Measurements from ENCODE around the gene CFAP99.

CFAP99 gene

DNA sequence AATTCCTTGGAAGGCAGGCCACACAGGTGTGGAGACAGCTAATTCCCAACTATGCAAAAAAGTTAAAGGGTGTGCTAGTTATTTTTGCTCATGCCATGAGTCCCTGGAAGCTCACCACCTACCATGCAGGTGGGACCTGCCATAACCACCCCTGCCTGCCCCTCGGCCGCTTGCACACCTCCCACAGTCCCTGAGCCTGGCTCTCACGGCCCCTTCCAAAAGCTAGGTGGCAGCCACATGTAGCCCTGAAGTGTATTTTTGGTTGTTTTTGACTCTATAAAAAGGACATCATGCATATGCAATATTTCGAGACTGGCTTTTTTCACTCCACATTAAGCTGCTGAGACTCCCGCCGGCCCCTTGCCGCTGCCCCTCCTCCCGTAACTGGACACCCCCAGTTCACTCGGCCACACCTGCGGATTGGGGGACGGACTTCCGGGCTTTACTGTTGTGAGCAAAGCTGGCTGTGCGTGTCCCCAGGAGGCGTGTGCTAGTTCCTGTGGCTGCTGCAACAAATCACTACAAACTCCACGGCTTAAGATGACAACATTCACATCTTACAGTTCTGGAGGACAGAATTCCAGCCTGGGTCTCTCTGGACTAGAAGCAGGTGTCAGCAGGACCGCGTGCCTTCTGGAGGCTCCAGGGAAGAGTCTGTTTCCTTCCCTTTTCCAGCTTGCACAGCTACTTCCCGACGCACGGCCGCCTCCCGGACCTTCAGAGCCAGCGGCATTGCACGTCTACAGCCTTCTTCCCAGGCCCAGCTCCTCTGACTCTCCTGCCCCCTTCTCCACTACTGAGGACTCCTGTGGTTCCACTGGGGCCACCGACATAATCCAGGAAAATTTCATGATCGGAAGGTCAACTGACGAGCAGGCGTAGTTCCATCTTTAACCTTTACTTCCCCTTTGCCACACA, 25.1 kb upstream of the CFAP99 start:
- DNase-seq: peak in 1 of 2 donors; percentile 27

DNA sequence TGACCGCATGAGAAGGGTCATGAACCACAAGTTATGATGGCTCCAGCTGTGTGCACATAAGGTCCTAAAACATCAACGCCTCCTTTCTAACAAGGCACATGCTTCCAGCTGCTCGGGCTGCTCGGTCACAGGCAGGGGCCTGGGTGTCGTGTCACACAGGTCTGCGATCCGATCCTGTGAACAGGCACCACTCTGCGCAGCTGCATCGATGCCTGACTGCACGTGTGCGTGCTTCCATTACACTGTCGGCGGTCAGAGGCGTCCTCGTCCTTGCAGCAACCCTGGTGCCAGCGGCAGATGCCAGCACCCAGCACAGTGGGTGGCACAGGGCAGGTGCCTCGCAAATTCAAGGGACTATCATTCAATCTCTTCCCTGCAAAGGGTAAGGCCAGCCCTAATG, 24.2 kb upstream of the CFAP99 start:
- DNase-seq: no peak

DNA sequence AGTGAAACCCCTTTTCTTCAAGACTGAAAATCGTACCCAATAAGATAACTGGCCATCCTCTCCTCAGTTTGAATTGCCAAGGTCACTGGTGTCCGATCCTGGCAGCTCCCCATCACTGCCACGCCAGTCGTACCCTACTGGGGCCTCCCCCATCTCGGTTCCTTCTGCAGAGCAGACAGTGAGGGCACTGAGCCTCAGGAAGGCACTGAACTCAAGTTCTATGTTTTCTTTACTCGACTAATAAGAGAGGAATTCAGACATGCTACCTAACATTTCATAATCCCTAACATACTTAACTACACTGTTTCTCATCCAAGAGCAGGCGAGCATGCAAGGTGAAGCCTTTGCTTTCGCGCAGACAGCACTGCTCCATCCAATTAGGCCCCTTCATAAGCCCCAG, 23.7 kb upstream of the CFAP99 start:
- DNase-seq: no peak

DNA sequence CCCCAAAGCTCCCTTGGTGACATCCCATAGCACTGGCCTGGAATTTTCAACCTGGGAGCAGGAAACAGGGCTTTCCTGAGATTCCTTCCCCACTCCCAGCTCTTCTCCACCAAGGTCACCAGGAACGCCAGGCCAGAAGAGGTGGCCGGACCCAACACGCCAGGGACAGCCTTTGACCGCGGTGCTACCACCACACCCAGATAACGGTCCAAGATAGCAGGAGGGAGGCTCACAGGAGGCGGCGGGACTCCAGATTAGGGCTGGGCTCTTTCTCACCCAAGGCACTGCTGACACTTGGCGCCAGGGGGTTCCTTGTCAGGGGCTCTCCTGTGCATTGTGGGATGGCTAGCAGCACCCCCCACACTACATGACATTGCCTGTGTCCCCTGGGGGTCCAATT, 23.2 kb upstream of the CFAP99 start:
- DNase-seq: no peak

DNA sequence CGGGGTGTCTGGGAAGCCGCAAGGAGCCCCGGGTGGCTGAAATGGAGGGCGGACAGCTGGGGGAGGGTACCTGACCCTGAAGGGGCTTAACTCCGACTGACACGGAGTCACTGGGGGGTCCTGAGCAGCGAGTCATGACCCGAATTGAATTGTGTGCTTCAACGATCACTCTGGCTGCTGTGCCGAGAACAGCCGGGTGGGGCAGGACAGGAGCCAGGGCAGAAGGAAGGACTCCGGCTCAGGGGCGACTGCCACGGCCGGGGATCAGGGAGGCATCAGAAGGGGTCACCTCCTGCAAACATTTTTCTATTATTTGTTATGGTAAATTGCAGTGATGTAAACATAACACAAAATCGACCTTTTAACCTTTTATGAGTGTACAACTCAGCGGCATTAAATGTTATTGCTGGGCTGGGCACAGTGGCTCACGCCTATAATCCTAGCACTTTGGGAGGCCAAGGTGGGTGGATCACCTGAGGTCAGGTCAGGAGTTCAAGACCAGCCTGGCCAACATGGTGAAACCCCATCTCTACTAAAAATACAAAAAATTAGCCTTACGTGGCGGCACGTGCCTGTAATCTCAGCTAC, 21.9 kb upstream of the CFAP99 start:
- no peak for DNase-seq

DNA sequence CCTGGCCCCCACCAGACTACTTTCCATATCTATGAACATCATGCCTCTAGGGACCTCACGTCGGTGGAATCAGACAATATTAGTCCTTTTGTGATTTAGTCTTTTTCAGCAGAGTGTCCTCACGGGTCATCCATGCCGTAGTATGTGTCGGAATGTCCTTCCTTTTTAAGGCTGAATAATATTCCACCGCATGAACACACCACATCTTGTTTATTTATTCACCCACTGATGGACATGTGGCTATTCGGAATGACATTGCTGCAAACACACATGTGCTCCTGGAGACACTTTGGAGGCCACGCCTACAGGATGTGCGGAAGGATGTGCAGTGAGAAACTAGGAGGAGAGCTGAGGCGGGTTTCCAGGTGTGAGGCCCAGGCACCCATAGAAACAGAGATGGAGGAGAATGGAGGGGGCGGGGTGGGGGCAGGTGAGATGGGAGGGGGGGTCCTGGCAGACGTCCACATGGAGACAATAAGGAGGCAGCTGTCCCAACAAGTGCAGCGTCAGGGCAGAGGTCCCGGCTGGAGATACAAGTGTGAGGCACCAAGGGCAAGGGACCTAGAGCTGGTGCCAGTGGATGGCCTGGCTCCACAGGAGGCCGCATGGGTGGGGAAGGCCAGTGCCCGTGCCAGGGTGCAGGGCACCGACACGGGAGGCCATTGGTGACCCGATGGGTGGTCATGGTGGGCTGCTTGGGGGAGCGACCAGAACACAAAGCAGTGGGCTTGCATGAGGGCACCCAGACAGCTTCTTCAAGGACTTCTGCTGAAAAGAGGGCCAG, 21.0 kb upstream of the CFAP99 start:
- no peak for DNase-seq

DNA sequence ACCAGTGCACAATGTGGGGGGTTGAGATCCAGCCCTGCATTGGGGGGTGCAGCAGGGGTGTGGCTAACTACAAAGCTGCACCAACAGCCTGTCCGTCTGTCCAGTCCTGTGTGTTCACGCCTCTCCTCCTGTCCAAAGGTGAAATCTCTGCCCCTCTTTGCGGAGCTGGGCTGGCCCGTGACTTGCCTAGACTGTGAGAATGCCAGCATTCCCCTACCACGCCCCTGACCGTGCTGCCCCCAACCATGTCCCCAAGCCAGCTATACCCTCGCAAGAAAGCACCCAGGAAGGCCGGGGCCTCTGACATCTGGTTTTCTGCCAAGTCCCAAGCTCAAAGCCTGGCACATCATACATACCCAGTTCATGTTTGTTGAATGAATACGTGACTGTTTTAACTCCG, 19.5 kb upstream of the CFAP99 start:
- no peak for DNase-seq

DNA sequence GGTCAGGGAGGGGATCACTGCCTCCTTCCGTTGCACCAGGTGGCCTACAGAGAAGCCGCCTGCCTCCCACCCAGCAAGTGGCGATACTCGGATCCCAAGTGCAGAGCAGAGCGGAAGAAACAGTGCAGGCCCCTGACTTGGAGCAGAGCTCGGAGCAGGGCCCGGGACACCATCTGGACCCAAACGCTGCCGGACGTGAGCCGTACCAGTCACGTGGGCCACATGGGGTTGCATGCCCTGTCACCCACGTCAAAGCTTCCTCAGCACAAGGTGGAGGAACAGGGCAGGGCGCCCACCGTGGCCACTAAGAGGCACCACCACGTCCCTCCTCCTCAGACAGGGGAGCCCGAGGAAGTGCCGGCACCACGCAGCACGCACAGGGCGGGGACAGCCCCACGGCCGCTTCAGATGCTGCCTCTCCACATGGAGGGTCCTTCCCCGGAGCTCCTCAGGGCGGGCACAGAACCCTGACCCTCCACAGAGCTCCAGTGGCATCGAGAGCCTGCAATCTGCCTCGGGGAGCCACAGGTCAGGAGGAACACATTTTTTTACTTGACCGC, 19.0 kb upstream of the CFAP99 start:
- no peak for DNase-seq

DNA sequence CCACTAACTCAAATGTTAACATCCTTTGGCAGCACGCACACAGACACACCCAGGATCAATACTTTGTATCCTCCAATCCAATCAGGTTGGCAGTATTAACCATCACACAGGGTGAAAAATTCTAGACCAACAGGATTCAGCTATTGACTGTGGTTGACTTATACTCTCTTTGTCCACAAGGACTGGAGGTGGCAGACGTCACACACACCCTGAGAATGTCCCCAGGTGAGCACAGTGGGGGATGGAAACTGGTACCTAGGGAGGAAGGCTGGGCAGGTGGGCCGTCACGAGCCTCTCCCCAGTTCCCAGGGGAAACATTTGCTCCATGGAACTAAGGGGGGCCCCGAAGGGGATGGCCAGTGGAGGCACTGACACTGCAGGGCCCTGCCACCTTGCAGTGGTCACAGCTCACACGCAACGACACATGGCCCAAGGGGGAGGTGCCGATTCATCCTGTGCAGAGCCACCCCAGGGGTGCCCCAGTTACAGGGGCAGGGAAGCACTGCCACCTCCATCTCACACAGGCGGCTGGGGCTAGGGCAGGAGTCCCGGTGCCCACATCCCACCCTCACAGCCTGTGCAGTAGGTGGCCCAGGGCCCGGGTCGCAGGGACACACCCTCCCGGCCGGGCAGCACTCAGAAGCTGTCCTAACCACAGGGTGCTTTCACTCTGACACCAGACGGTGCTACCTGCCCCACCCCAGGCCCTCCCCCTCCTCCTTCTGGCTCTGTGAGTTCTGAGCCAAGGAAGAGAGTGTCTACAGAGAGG, 17.7 kb upstream of the CFAP99 start:
- no peak for DNase-seq

DNA sequence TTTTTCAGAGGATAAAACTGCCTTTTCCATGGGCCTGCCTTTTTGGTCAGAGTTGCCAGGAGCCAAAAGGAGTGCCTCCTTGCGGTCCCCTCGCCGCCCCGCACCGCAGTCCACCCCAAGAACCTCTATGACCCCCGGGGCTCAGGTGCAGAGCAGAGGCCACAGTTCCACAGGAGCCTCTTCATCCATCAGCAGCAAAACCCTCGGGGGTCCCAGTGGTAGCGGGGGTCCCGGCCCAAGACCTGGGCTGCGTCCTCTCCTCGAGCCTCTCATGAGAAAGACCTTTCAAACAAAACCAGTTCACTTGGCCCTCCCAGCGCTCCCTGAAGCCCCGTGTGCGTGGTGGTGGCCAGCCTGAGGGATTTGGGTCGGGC, 17.2 kb upstream of the CFAP99 start:
- DNase-seq: no peak

DNA sequence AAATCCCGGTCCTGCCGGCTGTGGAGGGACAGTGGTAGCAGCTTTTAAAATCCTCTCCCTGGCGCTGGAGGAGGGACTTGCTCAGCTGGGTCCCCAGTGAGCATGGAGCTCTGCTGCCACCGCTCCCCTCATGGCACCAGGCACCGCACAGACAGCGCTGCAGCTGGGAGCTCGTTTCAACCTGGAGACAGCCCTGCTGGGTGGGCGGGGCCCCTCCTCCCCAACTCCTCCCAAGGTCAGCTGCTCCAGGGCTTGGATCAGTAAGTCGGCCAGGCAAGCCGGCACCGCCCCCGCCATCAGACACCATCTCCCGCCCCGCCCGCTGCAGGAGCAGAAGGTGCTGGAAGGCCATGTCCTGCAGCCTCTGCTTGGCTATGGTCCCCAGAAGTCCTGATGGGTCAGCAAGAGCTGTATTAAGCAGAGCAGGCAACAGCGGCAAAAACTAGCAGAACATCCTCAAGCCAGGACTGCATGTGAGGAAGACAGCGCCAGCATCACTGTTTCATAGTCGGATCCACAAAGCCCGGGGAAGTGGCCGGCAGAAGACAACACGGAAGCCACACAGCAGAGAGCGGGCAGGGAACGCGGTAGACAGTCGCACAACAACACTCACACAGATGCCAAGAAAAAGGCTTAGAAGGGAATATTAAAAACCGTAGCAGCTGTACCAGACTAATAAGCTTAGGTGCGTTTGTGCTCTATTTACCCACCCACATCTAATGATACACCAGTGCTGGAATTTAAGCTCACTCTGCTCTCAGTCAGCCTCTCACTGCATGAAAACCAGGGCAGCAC, 16.5 kb upstream of the CFAP99 start:
- DNase-seq: no peak

DNA sequence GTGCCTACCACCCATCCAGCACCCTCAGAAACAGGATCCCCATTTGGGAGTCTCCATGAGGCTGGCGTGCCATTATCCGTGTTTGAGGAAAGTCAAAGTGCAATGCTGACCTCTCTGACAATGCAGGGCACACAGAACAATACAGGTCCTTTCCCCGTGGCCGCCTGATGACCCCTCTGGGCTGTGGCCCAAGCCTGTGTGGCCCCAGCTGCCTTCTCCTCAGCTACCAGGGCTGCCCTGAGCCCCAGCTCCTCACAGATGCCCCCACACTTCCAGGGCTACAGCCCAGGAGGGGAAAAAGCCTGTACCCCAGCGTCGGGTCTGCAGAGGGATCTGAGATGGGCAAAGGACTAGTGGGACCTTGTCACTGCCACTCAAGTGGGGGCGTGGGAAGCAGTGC, 15.8 kb upstream of the CFAP99 start:
- no peak for DNase-seq

DNA sequence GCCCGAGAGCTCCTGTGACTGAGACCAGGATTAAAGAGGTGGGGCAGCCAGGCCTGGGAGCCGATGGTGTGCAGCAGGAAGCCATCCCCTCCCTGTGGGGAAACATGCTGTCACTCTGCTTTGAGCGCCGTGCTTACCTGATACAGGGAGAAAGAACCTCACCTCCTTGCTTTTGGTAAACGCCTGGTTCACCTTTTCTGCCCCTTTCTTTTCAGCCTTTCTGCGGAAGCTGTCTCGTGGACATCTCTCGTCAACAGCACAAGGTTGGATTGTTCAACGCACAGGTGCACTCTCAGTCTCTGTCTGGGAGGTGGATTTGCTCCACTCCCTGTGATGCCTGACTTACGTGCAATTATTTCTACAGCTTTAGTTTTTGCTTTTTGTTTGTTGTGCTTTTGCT, 12.3 kb upstream of the CFAP99 start:
- DNase-seq: no peak

DNA sequence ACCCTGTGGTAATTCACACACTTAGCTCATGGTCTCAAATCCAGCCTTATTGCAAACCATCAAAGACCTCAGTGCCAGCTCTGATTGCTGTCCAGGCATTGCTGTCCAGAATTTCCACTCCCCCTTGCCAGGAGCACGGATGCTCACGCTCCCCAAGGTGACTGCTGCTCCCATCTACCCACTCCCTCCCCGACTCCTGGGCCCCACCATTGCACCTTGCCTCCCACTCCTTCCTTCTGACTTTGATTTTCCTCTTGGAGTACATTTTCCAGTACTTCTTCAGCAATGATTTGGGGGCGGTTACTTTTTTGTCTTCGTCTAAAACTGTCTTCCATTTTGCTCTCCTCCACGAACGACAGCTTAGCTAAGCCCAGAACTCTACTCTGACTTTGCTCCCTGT, 11.8 kb upstream of the CFAP99 start:
- DNase-seq: no peak

DNA sequence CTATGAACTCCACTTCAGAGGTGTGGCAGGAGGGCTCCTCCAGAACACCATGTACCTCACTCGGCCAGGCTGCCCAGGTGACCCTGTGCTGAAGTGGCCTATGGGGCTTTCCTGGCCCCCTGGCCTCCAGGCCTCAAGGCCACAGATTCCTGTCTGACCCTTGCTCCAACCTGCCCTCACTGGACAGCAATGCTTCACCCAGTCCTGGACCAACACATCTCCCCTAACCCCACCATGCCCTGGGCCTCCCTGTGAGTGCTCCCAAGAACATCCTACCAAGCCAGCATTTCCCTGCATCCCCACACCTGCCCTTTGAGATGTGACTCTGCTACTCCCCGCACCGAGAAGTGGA, 10.8 kb upstream of the CFAP99 start:
- DNase-seq: no peak

DNA sequence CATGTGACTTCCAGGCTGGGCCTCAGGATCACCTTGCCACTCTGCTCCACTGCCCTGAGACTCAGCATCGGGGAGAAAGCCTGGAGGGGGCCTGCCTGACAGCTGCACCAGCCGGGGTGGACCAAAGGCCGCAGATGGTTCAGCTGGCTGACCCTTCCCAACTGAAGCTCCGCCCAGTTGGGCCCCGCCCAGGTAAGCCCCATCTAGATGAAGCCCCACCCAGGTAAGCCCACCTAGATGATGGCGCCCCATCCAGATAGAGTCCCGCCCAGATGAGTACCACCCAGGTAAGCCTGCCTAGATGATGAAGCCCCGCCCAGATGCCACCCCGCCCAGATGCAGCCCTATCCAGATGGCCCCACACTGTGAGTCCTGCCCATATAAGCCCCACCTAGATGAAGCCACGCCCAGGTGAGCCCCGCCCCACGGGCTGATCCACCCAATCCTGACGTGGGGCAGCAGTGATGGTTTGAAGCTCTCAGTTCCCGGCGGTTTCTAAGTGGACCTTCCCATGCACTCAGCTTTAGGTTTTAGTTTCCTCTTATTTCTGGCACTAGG, 10.3 kb upstream of the CFAP99 start:
- DNase-seq: no peak

DNA sequence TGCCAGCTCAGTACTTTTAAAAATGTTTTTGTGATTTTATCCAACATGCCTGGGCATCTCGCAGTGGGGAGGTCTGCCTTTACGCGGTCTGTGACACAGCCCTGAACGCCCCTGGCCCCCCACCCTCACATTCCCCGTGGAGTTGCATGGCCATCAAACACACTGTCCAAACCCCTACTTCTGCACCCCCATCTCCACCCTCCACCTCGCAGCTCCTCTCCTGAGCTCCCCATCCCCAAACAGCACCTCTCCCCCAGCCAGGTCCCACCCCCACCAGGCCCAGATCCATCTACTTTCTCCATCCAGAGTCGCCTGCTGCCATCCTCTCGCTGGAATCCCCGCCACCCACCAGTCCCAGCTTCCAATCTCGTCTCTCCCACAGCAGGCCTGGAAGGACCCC, 9.8 kb upstream of the CFAP99 start:
- no peak for DNase-seq

DNA sequence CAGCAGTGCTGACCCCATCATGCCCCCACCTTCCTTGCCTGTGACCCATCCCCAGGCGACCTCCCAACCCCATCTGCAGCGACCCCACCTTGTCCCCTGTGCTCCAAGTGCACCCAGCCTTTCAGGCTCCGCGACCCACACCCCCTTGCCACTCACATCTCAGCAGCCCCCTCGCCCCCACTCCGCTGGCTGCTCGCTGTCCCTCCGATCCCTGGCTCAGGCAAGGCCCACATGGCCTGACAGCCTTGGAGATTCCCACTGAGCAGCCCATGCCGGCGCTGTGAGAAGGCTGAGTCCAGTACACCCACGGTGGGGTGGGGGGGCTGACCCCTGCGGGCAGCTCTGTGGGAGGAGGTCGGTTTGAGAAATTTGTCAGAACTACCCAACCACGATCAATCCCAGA, 9.4 kb upstream of the CFAP99 start:
- no peak for DNase-seq

DNA sequence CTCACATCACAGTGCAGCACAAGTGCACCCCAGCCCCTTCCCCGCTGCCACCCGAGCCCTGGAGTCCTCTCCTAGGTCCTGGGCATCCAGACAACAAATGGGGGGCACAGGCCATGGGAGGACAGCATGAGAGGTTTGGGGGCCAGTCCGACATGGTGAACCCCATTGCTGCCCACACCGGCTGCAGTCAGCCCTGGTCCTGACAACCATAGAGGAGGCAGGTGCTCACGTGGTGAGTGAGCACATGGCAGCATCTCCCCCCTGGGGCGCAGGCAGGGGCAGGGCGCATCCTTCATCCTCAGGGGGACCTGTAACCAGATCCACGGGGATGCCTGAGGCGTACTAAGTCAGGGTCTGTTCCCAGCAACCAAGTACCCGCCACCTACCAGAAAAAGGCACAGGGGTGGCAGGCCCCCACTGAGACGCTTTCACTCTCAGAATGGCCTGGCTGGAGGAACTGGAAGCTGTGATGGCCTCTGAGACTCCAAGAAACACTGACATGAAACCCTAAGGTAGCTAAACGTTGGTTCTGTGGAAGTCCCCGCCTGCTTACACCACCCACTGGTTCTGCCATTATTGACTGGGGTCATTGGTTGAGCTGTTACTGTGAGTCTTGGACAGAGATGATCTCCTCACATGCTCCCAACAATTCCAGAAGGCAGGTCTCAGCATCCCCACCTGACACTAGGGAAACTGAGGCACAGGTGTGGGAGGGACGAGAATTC, 6.8 kb upstream of the CFAP99 start:
- peak in 1 of 2 donors; percentile 46 for DNase-seq

DNA sequence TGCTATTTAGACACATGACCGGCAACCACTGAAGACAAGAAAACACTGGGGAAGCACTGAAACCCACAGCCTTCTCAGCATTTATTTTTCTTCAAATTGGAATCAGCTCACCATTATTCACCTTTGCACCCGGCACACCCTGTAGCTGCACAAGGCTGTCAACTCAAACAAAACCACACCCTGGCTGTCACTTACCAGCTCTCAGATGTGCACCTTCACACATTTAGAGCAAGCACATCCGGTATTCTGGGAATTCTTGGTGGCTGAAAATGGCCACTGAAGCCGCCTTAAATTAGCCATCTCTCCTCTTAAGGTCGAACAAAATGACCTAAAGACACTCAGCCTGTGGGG, 6.2 kb upstream of the CFAP99 start:
- peak; percentile 74 to 83 for DNase-seq
